H1 (cell line): Measurements from ENCODE around the gene ALKBH7. TPM values are rescaled to one million over a fixed set of nuclear protein-coding genes. Genes with fewer than 3 reads are reported as not detected.

ENCODE experiments used
- CTCF ChIA-PET: fragments of 300-600 bp; sonication (Branson Sonifier 250); formaldehyde crosslinking; loops from one replicate; lab custom pipeline; 2021; ENCODE audit not compliant: partially characterized antibody; lab: Charles Lee
- POLR2A ChIA-PET: fragments of 300-600 bp; sonication (Branson Sonifier 250); formaldehyde crosslinking; loops from one replicate; lab custom pipeline; 2021; ENCODE audit warnings: inconsistent platforms; ENCODE audit not compliant: partially characterized antibody; lab: Charles Lee
- DNase-seq, 2 experiments: peaks; one replicate each; pipeline versions ENCODE4 v3.0.0 to v3.0.0-alpha.2; 2010 to 2022; ENCODE audit warnings: low spot score in 2 of 2, low read depth in 1 of 2, mixed read lengths in 1 of 2
- FAIRE-seq: peaks from 2 replicates; lab custom pipeline; 2011; peaks lifted over from hg19 to GRCh38; lab: Jason Lieb, UNC
- H2AFZ ChIP-seq: 2 replicates; pipeline ENCODE4 v1.8.1; 2012; ENCODE audit warnings: low read length, inconsistent platforms
- H2AK5ac ChIP-seq: 2 replicates; pipeline ENCODE4 v1.6.1; 2013; ENCODE audit warnings: low read depth, low read length
- H2BK120ac ChIP-seq: replicated peaks from 2 replicates; pipeline ENCODE3; 2013; ENCODE audit warnings: low read depth, low read length, inconsistent platforms
- H2BK12ac ChIP-seq: 2 replicates; pipeline ENCODE4 v1.6.1; 2013; ENCODE audit warnings: low read depth, low read length
- H2BK15ac ChIP-seq: 2 replicates; pipeline ENCODE4 v1.6.1; 2013; ENCODE audit warnings: low read length
- H2BK20ac ChIP-seq: 2 replicates; pipeline ENCODE4 v1.6.1; 2013; ENCODE audit warnings: low read length
- H2BK5ac ChIP-seq: 2 replicates; pipeline ENCODE4 v1.6.1; 2013; ENCODE audit warnings: low read depth, low read length
- H3K14ac ChIP-seq: 2 replicates; pipeline ENCODE4 v1.6.1; 2013; ENCODE audit warnings: inconsistent platforms; ENCODE audit not compliant: insufficient read length
- H3K18ac ChIP-seq: 2 replicates; pipeline ENCODE4 v1.6.1; 2013; ENCODE audit warnings: low read length; ENCODE audit errors: extremely low read depth
- H3K23ac ChIP-seq: 2 replicates; pipeline ENCODE4 v1.6.1; 2013; ENCODE audit warnings: inconsistent platforms; ENCODE audit not compliant: insufficient read length
- H3K23me2 ChIP-seq: 2 replicates; pipeline ENCODE4 v1.6.1; 2013; ENCODE audit warnings: low read depth, low read length
- H3K27ac ChIP-seq: 2 replicates; pipeline ENCODE4 v1.6.1; 2011; ENCODE audit warnings: low read depth, low read length, inconsistent platforms
- H3K27me3 ChIP-seq, 4 experiments: replicated peaks in 1 of 4; 1 replicate in 1 of 4; 2 replicates in 3 of 4; pipeline versions ENCODE4 v1.6.1 to v1.8.1; 2011 to 2013; ENCODE audit warnings: low read length in 3 of 4, mild to moderate bottlenecking in 3 of 4, inconsistent platforms in 2 of 4, mixed read lengths in 2 of 4, moderate library complexity in 1 of 4; ENCODE audit not compliant: control insufficient read depth in 3 of 4, insufficient read depth in 3 of 4; ENCODE audit errors: extremely low read depth in 1 of 4
- H3K36me3 ChIP-seq, 4 experiments: 2 replicates each; pipeline versions ENCODE4 v1.6.1 to v1.8.1; 2011 to 2013; ENCODE audit warnings: mild to moderate bottlenecking in 4 of 4, low read length in 3 of 4, moderate library complexity in 2 of 4, control low read depth in 1 of 4, inconsistent platforms in 1 of 4; ENCODE audit not compliant: insufficient read depth in 4 of 4, control insufficient read depth in 2 of 4
- H3K4ac ChIP-seq: replicated peaks from 2 replicates; pipeline ENCODE3; 2013; ENCODE audit warnings: low read length, low read depth, mixed read lengths, inconsistent platforms; ENCODE audit not compliant: insufficient read length
- H3K4me1 ChIP-seq, 4 experiments: replicated peaks in 1 of 4; 1 replicate in 1 of 4; 2 replicates in 3 of 4; pipeline versions ENCODE4 v1.6.1 to v1.8.1; 2011 to 2013; ENCODE audit warnings: low read length in 3 of 4, inconsistent platforms in 2 of 4, mixed read lengths in 1 of 4; ENCODE audit not compliant: insufficient read depth in 4 of 4, control insufficient read depth in 3 of 4
- H3K4me2 ChIP-seq, 2 experiments: 2 replicates each; pipeline versions ENCODE4 v1.6.1 to v1.8.1; 2011 to 2013; ENCODE audit warnings: low read depth in 2 of 2, low read length in 2 of 2, control low read depth in 1 of 2, inconsistent platforms in 1 of 2, mild to moderate bottlenecking in 1 of 2; ENCODE audit not compliant: insufficient read depth in 1 of 2
- H3K4me3 ChIP-seq, 4 experiments: fragments of 200-600, 300-600 bp in 1 of 4; sonication (generic), shearing (Covaris generic), sonication (Bioruptor Twin) in 1 of 4; 2 replicates each; pipeline versions ENCODE4 v1.5.1 to v1.8.1; 2011 to 2016; ENCODE audit warnings: low read length in 4 of 4, low read depth in 3 of 4, control low read depth in 2 of 4, inconsistent platforms in 2 of 4, mild to moderate bottlenecking in 2 of 4, mixed read lengths in 1 of 4, moderate library complexity in 1 of 4; ENCODE audit not compliant: insufficient read depth in 2 of 4; ENCODE audit errors: extremely low read depth in 1 of 4
- H3K56ac ChIP-seq: replicated peaks from 2 replicates; pipeline ENCODE3; 2013; ENCODE audit warnings: low read depth, mild to moderate bottlenecking, mixed read lengths, low read length, inconsistent platforms; ENCODE audit not compliant: insufficient read length
- H3K79me1 ChIP-seq: 2 replicates; pipeline ENCODE4 v1.6.1; 2013; ENCODE audit warnings: low read depth, low read length, control low read depth
- H3K79me2 ChIP-seq, 2 experiments: 2 replicates each; pipeline versions ENCODE4 v1.6.1 to v1.8.1; 2012 to 2013; ENCODE audit warnings: low read length in 2 of 2, mild to moderate bottlenecking in 2 of 2, inconsistent platforms in 1 of 2; ENCODE audit not compliant: insufficient read depth in 2 of 2, control insufficient read depth in 1 of 2
- H3K9ac ChIP-seq, 4 experiments: replicated peaks in 1 of 4; 1 replicate in 1 of 4; 2 replicates in 3 of 4; pipeline versions ENCODE4 v1.6.1 to v1.8.1; 2011 to 2013; ENCODE audit warnings: low read depth in 3 of 4, low read length in 3 of 4, control low read depth in 2 of 4, mild to moderate bottlenecking in 2 of 4, moderate library complexity in 2 of 4, inconsistent platforms in 1 of 4; ENCODE audit errors: extremely low read depth in 1 of 4
- H3K9me3 ChIP-seq, 2 experiments: 2 replicates each; pipeline versions ENCODE4 v1.6.1 to v1.8.1; 2012 to 2013; ENCODE audit warnings: mild to moderate bottlenecking in 2 of 2, moderate library complexity in 2 of 2, control low read depth in 1 of 2, inconsistent platforms in 1 of 2, low read depth in 1 of 2, low read length in 1 of 2, mixed read lengths in 1 of 2; ENCODE audit not compliant: insufficient read depth in 2 of 2
- H4K20me1 ChIP-seq, 2 experiments: replicated peaks in 1 of 2; 2 replicates each; pipeline versions ENCODE3 to v1.8.1; 2011 to 2013; ENCODE audit warnings: inconsistent platforms in 2 of 2, low read length in 2 of 2, mild to moderate bottlenecking in 1 of 2; ENCODE audit not compliant: insufficient read depth in 2 of 2, control insufficient read depth in 1 of 2
- H4K5ac ChIP-seq: 2 replicates; pipeline ENCODE4 v1.6.1; 2013; ENCODE audit warnings: low read length, low read depth, mixed read lengths, inconsistent platforms; ENCODE audit not compliant: insufficient read length
- H4K8ac ChIP-seq: 2 replicates; pipeline ENCODE4 v1.8.0; 2013; ENCODE audit warnings: mild to moderate bottlenecking, moderate library complexity, low read length, inconsistent platforms; ENCODE audit not compliant: insufficient read depth; ENCODE audit errors: extremely low read depth
- H4K91ac ChIP-seq: replicated peaks from 2 replicates; pipeline ENCODE3; 2013; ENCODE audit warnings: low read length, mixed read lengths, inconsistent platforms; ENCODE audit not compliant: insufficient read length
- BACH1 ChIP-seq: IDR thresholded peaks from 2 replicates; pipeline ENCODE4 v1.6.1; 2012; ENCODE audit warnings: low read length, improper control_type of control experiment
- GABPA ChIP-seq: IDR thresholded peaks from 2 replicates; pipeline ENCODE4 v1.6.1; 2011; ENCODE audit warnings: mild to moderate bottlenecking, low read length, moderate library complexity, borderline replicate concordance; ENCODE audit not compliant: insufficient read depth
- RFX5 ChIP-seq: IDR thresholded peaks from 2 replicates; pipeline ENCODE4 v1.6.1; 2011; ENCODE audit warnings: low read depth, low read length, improper control_type of control experiment, borderline replicate concordance
- SP1 ChIP-seq: IDR thresholded peaks from 2 replicates; pipeline ENCODE4 v1.6.1; 2011; ENCODE audit warnings: low read depth, low read length
- TAF1 ChIP-seq: IDR thresholded peaks from 2 replicates; pipeline ENCODE4 v1.6.1; 2011; ENCODE audit warnings: mild to moderate bottlenecking, low read depth, low read length
- TBP ChIP-seq: IDR thresholded peaks from 2 replicates; pipeline ENCODE4 v1.6.1; 2011; ENCODE audit warnings: low read depth, low read length, improper control_type of control experiment
- WGBS, 2 experiments: shearing (Covaris generic) in 1 of 2; methylation state at CpG; one replicate each; pipeline versions ENCODE4 v1.1.6 to v1.1.7; 2013 to 2015; ENCODE audit warnings: low lambda C conversion rate in 2 of 2, mixed read lengths in 2 of 2, inconsistent platforms in 1 of 2, low coverage in 1 of 2, missing lambda C conversion rate in 1 of 2; ENCODE audit not compliant: insufficient replicate concordance in 2 of 2, insufficient coverage in 1 of 2, insufficient read length in 1 of 2; ENCODE audit errors: extremely low coverage in 1 of 2, missing lambda C conversion rate in 1 of 2; 5-methylcytosine and 5-hydroxymethylcytosine counted together
- polyA plus RNA-seq, 7 experiments: library from polyadenylated mRNA; depleted of rRNA in 3 of 7; stranded (reverse) in 5 of 7; unstranded in 2 of 7; fragments of >200 nt in 5 of 7; fragments of 200-250 nt in 2 of 7; gene quantifications; 1 replicate in 5 of 7; 2 replicates in 1 of 7; 4 replicates in 1 of 7; pipeline versions ENCODE4 v1.2.1 to v1.2.3, GENCODE V29; 2011 to 2013; ENCODE audit warnings: missing spikeins in 2 of 7, mixed read lengths in 2 of 7
- total RNA-seq: library from RNA; stranded (reverse); fragmentation: NEBNext Ultra II Directional; extraction: Animal tissue kit (Norgen Biotek cat#: 25700); gene quantifications from 2 replicates; pipeline ENCODE4 v1.2.1, GENCODE V29; 2021
- TF ChIP-seq, protein P1 (sequence below): IDR thresholded peaks from 2 replicates; pipeline ENCODE4 v1.6.1; 2012; ENCODE audit warnings: inconsistent platforms

The ALKBH7 gene
- total and polyA plus RNA-seq, 2 of the 8 experiments (the other 6 are each of a cell fraction or from before 2014, with no cell fraction given): 66.3 to 100 TPM

DNA sequence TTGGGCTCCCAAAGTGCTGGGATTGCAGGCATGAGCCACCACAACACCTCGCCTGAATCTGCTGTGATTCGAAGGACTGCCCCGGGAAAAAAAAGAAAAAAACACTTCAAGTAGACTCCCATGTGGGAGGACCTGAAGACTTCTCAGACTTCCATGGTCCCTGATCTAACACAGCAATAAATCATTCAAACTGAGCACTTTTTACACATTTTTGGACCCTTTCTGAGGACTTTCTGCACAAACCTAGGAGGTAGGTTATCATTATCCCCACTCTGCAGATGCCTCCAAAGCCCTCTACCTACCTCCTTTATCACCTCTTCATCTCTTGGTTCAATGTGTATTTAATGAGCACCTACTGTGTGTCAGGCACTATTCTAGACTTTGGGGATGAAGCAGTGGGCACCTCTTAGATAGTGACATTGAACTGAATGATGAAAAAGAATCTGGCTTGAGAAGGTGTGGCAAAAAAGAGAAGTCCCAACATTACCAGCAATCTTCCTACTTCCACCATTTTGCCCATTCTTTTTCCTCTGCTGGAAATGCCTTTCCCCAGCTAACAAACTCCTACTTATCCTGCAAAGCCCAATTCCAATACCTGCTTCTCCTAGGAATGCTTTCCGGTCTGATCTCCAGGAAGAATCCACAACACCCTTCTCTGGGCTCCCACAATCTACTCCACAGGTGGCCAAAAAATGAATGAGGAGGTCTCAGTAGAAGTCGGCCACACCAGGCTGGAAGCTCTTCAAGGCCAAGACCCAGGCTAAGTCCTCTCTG is 12.8 kb upstream of the ALKBH7 start:
- Histone ChIP-seq H2AK5ac (no peak overlapping the region), H3K4me3 (no peak overlapping the region), H3K79me1 (peaks cover 4% of the 10 kb centered on the region), H3K4me1 (peaks cover 0 to 2% (median 1%) of the 10 kb centered on the region in 4 experiments; a peak in 2 of 7 replicates), H2BK5ac (no peak overlapping the region), H2BK120ac (no peak overlapping the region), H2BK20ac (no peak overlapping the region), H3K23me2 (peaks cover 5% of the 10 kb centered on the region; the same call in 1 of the 2 replicates), H2BK12ac (no peak overlapping the region), H3K9ac (no peak overlapping the region), H3K56ac (no peak overlapping the region), H3K9me3 (peaks cover 0 to 4% of the 10 kb centered on the region in 2 experiments; a peak in 1 of 4 replicates), H3K14ac (no peak overlapping the region), H3K4me2 (no peak overlapping the region), H3K36me3 (peaks cover 0 to 4% (median 0%) of the 10 kb centered on the region in 4 experiments; a peak in 3 of 8 replicates), H4K8ac (no peak overlapping the region), H3K27me3 (no peaks in the 10 kb centered on the region), H4K5ac (no peak overlapping the region), H3K27ac (no peak overlapping the region), H2BK15ac (no peak overlapping the region), H2AFZ (no peak overlapping the region), H3K4ac (no peak overlapping the region), H4K91ac (no peak overlapping the region), H4K20me1 (no peaks in the 10 kb centered on the region), H3K23ac (no peak overlapping the region), H3K18ac (no peak overlapping the region), H3K79me2 (peaks cover 0 to 6% of the 10 kb centered on the region in 2 experiments; a peak in 2 of 4 replicates)
- no peak for DNase-seq
- TF ChIP-seq BACH1 (no peak), GABPA (no peak), TAF1 (no peak), TBP (no peak), SP1 (no peak), RFX5 (no peak)
- TF ChIP-seq, protein P1, sequence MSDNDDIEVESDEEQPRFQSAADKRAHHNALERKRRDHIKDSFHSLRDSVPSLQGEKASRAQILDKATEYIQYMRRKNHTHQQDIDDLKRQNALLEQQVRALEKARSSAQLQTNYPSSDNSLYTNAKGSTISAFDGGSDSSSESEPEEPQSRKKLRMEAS: no peak
- no peak for FAIRE-seq
- ChIA-PET POLR2A (interaction anchor here (1.4 to 2.9 kb wide), 3 partner anchors 13 to 65 kb away, joined by 4 to 17 read pairs (median 4); partner anchors contain the start of genes ALKBH7 and KHSRP), CTCF (interaction anchor here (0.7 to 1.2 kb wide), 2 partner anchors 141 to 409 kb away, joined by 3 to 6 read pairs; no protein-coding TSS in a partner anchor)
- WGBS, 2 experiments: 82% methylated on average over 5 of the region's 5 CpGs; no CpG with 5 or more reads in 1 of the 2 experiments
